Neural cell (in vitro differentiated cells): ENCODE data around the gene OSBPL2. TPM values are rescaled to one million over a fixed set of nuclear protein-coding genes. Genes with fewer than 3 reads are reported as not detected.

Source experiments
- H2AFZ ChIP-seq: fragments of 200-600, 300-800 bp; sonication (generic), shearing (Covaris generic); 2 replicates; pipeline ENCODE4 v1.6.0; 2014; ENCODE audit warnings: low read depth, mild to moderate bottlenecking, antibody characterized with exemption, low read length, moderate library complexity
- H3F3A ChIP-seq: fragments of 200-600 bp; shearing (Covaris generic); 2 replicates; pipeline ENCODE4 v1.6.1; 2016; ENCODE audit warnings: mild to moderate bottlenecking, moderate library complexity, mixed read lengths, antibody characterized with exemption, low read length; ENCODE audit not compliant: insufficient read depth, poor library complexity, severe bottlenecking
- H3K27ac ChIP-seq: fragments of 200-600, 300-800 bp; sonication (generic), shearing (Covaris generic); 2 replicates; pipeline ENCODE4 v1.5.1; 2014; ENCODE audit warnings: mild to moderate bottlenecking, low read length, moderate library complexity
- H3K27me3 ChIP-seq: fragments of 300-800, 200-600 bp; sonication (generic), shearing (Covaris generic); 2 replicates; pipeline ENCODE4 v1.6.0; 2014; ENCODE audit warnings: mild to moderate bottlenecking, low read depth, low read length, moderate library complexity; ENCODE audit not compliant: insufficient read depth
- H3K36me3 ChIP-seq: fragments of 300-800, 200-600 bp; sonication (generic), shearing (Covaris generic); 2 replicates; pipeline ENCODE4 v1.5.1; 2014; ENCODE audit warnings: mild to moderate bottlenecking, antibody characterized with exemption, low read length, moderate library complexity; ENCODE audit not compliant: insufficient read depth
- H3K4me2 ChIP-seq: fragments of 300-800, 200-600 bp; sonication (generic), shearing (Covaris generic); 2 replicates; pipeline ENCODE4 v1.6.0; 2014; ENCODE audit warnings: mild to moderate bottlenecking, low read length
- H3K4me3 ChIP-seq: fragments of 300-800, 200-600 bp; sonication (generic), shearing (Covaris generic); 2 replicates; pipeline ENCODE4 v1.5.1; 2014; ENCODE audit warnings: mild to moderate bottlenecking, low read length, moderate library complexity
- H3K79me2 ChIP-seq: fragments of 200-600 bp; shearing (Covaris generic); replicated peaks from 2 replicates; pipeline ENCODE4 v1.6.0; 2014; ENCODE audit warnings: mild to moderate bottlenecking, low read length, moderate library complexity; ENCODE audit not compliant: insufficient read depth
- H3K9ac ChIP-seq: fragments of 300-800, 200-600 bp; sonication (generic), shearing (Covaris generic); 2 replicates; pipeline ENCODE4 v1.6.1; 2016; ENCODE audit warnings: mild to moderate bottlenecking, low read length, mixed read lengths
- H3K9me2 ChIP-seq: fragments of 200-600 bp; shearing (Covaris generic); 2 replicates; pipeline ENCODE4 v1.6.1; 2016; ENCODE audit warnings: mild to moderate bottlenecking, low read length, mixed read lengths; ENCODE audit not compliant: insufficient read depth
- H3K9me3 ChIP-seq: fragments of 200-600, 300-800 bp; sonication (generic), shearing (Covaris generic); 2 replicates; pipeline ENCODE4 v1.6.1; 2016; ENCODE audit warnings: mild to moderate bottlenecking, mixed run types, low read length, moderate library complexity, mixed read lengths
- H4K20me1 ChIP-seq: fragments of 200-600 bp; shearing (Covaris generic); 2 replicates; pipeline ENCODE4 v1.6.1; 2016; ENCODE audit warnings: mild to moderate bottlenecking, mixed run types; ENCODE audit not compliant: insufficient read depth
- CTCF ChIP-seq: fragments of 450-650 bp; IDR thresholded peaks from 2 replicates; pipeline ENCODE4 v1.5.1; 2014; ENCODE audit warnings: antibody characterized with exemption, mild to moderate bottlenecking, moderate library complexity; ENCODE audit not compliant: poor library complexity, severe bottlenecking
- EP300 ChIP-seq: fragments of 450-650 bp; conservative IDR thresholded peaks from 2 replicates; pipeline ENCODE4 v1.6.1; 2014; ENCODE audit warnings: antibody characterized with exemption, mild to moderate bottlenecking, moderate library complexity; ENCODE audit not compliant: poor library complexity, severe bottlenecking
- EZH2 ChIP-seq: fragments of 200-600, 300-800 bp; shearing (Covaris generic), sonication (generic); IDR thresholded peaks from 2 replicates; pipeline ENCODE4 v1.6.1; 2014; ENCODE audit warnings: antibody characterized with exemption, low read length, borderline replicate concordance, mild to moderate bottlenecking; ENCODE audit not compliant: insufficient read depth, poor library complexity, severe bottlenecking
- MXI1 ChIP-seq: fragments of 450-650 bp; conservative IDR thresholded peaks from 2 replicates; pipeline ENCODE4 v1.6.1; 2014; ENCODE audit warnings: antibody characterized with exemption, mild to moderate bottlenecking; ENCODE audit not compliant: poor library complexity, severe bottlenecking
- POLR2AphosphoS5 ChIP-seq: IDR thresholded peaks from 2 replicates; pipeline ENCODE4 v1.6.1; 2012
- RAD21 ChIP-seq: fragments of 450-650 bp; conservative IDR thresholded peaks from 2 replicates; pipeline ENCODE4 v1.6.1; 2014; ENCODE audit warnings: antibody characterized with exemption, mild to moderate bottlenecking, moderate library complexity
- REST ChIP-seq: IDR thresholded peaks from 2 replicates; pipeline ENCODE4 v1.6.1; 2012; ENCODE audit warnings: borderline replicate concordance
- SMC3 ChIP-seq: fragments of 450-650 bp; conservative IDR thresholded peaks from 2 replicates; pipeline ENCODE4 v1.6.1; 2014; ENCODE audit warnings: antibody characterized with exemption, mild to moderate bottlenecking, moderate library complexity; ENCODE audit not compliant: poor library complexity
- TAF1 ChIP-seq: IDR thresholded peaks from 2 replicates; pipeline ENCODE4 v1.6.1; 2012; ENCODE audit warnings: low read depth
- polyA plus RNA-seq: library from polyadenylated mRNA; depleted of rRNA; stranded (reverse); fragments of >200 nt; gene quantifications from 2 replicates; pipeline ENCODE4 v1.2.3, GENCODE V29; 2014

OSBPL2 gene
- polyA plus RNA-seq, 1 donor from 2014 or later = 41.5 TPM

GRCh38 chr20:62222266-62222850 is 16.0 kb upstream of the OSBPL2 start:
- H2AFZ ChIP-seq = no peak overlapping the region

GRCh38 chr20:62222972-62223371 is 15.3 kb upstream of the OSBPL2 start:
- no peak overlapping the region for H3K4me3 ChIP-seq
- no peaks in the 10 kb centered on the region for H3K9me3 ChIP-seq
- no peaks in the 10 kb centered on the region for H3F3A ChIP-seq
- peaks cover 39% of the 10 kb centered on the region for H3K27me3 ChIP-seq
- H3K27ac ChIP-seq = no peak overlapping the region
- H3K9ac ChIP-seq = no peak overlapping the region
- no peak overlapping the region for H2AFZ ChIP-seq
- no peaks in the 10 kb centered on the region for H3K36me3 ChIP-seq
- TF ChIP-seq MXI1 (no peak), EP300 (no peak), EZH2 (no peak), POLR2AphosphoS5 (no peak), RAD21 (no peak), TAF1 (no peak), REST (no peak), SMC3 (no peak), CTCF (no peak)
- H3K9me2 ChIP-seq = no peaks in the 10 kb centered on the region
- H3K79me2 ChIP-seq = no peaks in the 10 kb centered on the region
- H3K4me2 ChIP-seq = no peak overlapping the region
- H4K20me1 ChIP-seq = no peaks in the 10 kb centered on the region

More at GRCh38 chr20:62222266-62222850, 16.0 kb upstream of the OSBPL2 start:
- Histone ChIP-seq H3K9me3 (no peaks in the 10 kb centered on the region), H3K9ac (no peak overlapping the region), H3K79me2 (no peaks in the 10 kb centered on the region), H3K4me2 (no peak overlapping the region), H3K36me3 (no peaks in the 10 kb centered on the region), H3K27ac (no peak overlapping the region), H3F3A (no peaks in the 10 kb centered on the region), H4K20me1 (no peaks in the 10 kb centered on the region), H3K27me3 (peaks cover 39% of the 10 kb centered on the region), H3K4me3 (no peak overlapping the region), H3K9me2 (no peaks in the 10 kb centered on the region)
- no peak for TF ChIP-seq EZH2
